SK-N-SH (cell line): ENCODE measurements around the gene CBR1. TPM values are rescaled to one million over a fixed set of nuclear protein-coding genes. Genes with fewer than 3 reads are reported as not detected.

Source experiments
- CTCF ChIA-PET: fragments of 300-600, 350-600 bp; formaldehyde crosslinking; extraction: SDS; loops from one replicate; lab custom pipeline; 2021; lab: Yijun Ruan, JAX
- POLR2A ChIA-PET: fragments of 350-600 bp; sonication (Branson Sonifier 250); formaldehyde crosslinking; extraction: SDS; loops from one replicate; lab custom pipeline; 2020; ENCODE audit warnings: antibody characterized with exemption, inconsistent platforms; lab: Yijun Ruan, JAX
- DNase-seq: peaks from one replicate; pipeline ENCODE4 v3.0.0; 2012
- H2AFZ ChIP-seq: fragments of 200-600 bp; sonication (generic); 2 replicates; pipeline ENCODE4 v1.8.1; 2016; ENCODE audit warnings: antibody characterized with exemption, mild to moderate bottlenecking, low read depth
- H3F3A ChIP-seq: fragments of 200-600 bp; sonication (generic); replicated peaks from 2 replicates; pipeline ENCODE3; 2016; ENCODE audit warnings: antibody characterized with exemption, mild to moderate bottlenecking; ENCODE audit not compliant: insufficient read depth
- H3K27ac ChIP-seq, 2 experiments: fragments of 200-500 bp in 1 of 2; fragments of 200-600 bp in 1 of 2; sonication (Bioruptor generic) in 1 of 2; sonication (generic), shearing (Covaris generic) in 1 of 2; 2 replicates each; pipeline versions ENCODE4 v1.5.1 to v1.6.1; 2014 to 2016; ENCODE audit warnings: low read depth in 2 of 2, inconsistent platforms in 1 of 2, low read length in 1 of 2, mild to moderate bottlenecking in 1 of 2, mixed read lengths in 1 of 2
- H3K27me3 ChIP-seq: fragments of 200-600 bp; sonication (generic), shearing (Covaris generic); 2 replicates; pipeline ENCODE4 v1.6.1; 2016; ENCODE audit warnings: mixed run types; ENCODE audit not compliant: insufficient read depth
- H3K36me3 ChIP-seq, 2 experiments: fragments of 200-500 bp in 1 of 2; fragments of 200-600 bp in 1 of 2; sonication (Bioruptor generic) in 1 of 2; sonication (generic) in 1 of 2; replicated peaks in 1 of 2; 2 replicates each; pipeline versions ENCODE3 to v1.5.1; 2014 to 2016; ENCODE audit warnings: low read length in 1 of 2, mild to moderate bottlenecking in 1 of 2; ENCODE audit not compliant: insufficient read depth in 2 of 2, control insufficient read depth in 1 of 2
- H3K4me1 ChIP-seq, 2 experiments: fragments of 200-500 bp in 1 of 2; fragments of 200-600 bp in 1 of 2; sonication (Bioruptor generic) in 1 of 2; sonication (generic), shearing (Covaris generic) in 1 of 2; 2 replicates each; pipeline versions ENCODE4 v1.5.1 to v1.6.1; 2014 to 2016; ENCODE audit warnings: low read depth in 1 of 2, low read length in 1 of 2, mixed run types in 1 of 2; ENCODE audit not compliant: insufficient read depth in 2 of 2, control insufficient read depth in 1 of 2
- H3K4me2 ChIP-seq: fragments of 200-600 bp; sonication (generic), shearing (Covaris generic); 2 replicates; pipeline ENCODE4 v1.6.1; 2017; ENCODE audit warnings: mixed run types
- H3K4me3 ChIP-seq, 2 experiments: fragments of 200-500 bp in 1 of 2; fragments of 200-600 bp in 1 of 2; sonication (Bioruptor generic) in 1 of 2; sonication (generic), shearing (Covaris generic) in 1 of 2; 2 replicates each; pipeline versions ENCODE4 v1.5.1 to v1.8.1; 2014 to 2016; ENCODE audit warnings: low read depth in 2 of 2, inconsistent platforms in 1 of 2, low read length in 1 of 2, mild to moderate bottlenecking in 1 of 2, mixed read lengths in 1 of 2, moderate library complexity in 1 of 2
- H3K79me2 ChIP-seq: fragments of 200-600 bp; sonication (generic); 2 replicates; pipeline ENCODE4 v1.8.1; 2017; ENCODE audit warnings: mild to moderate bottlenecking; ENCODE audit not compliant: insufficient read depth
- H3K9ac ChIP-seq: fragments of 200-600 bp; sonication (generic); 2 replicates; pipeline ENCODE4 v1.6.1; 2017; ENCODE audit warnings: mixed run types
- H3K9me2 ChIP-seq: fragments of 200-600 bp; sonication (generic); 2 replicates; pipeline ENCODE4 v1.6.1; 2017; ENCODE audit warnings: mixed run types
- H3K9me3 ChIP-seq: fragments of 200-600 bp; sonication (generic); 2 replicates; pipeline ENCODE4 v1.6.1; 2017; ENCODE audit warnings: mixed run types, mild to moderate bottlenecking, moderate library complexity
- H4K20me1 ChIP-seq: fragments of 200-600 bp; sonication (generic); 2 replicates; pipeline ENCODE4 v1.6.1; 2017; ENCODE audit warnings: mild to moderate bottlenecking, mixed run types; ENCODE audit not compliant: insufficient read depth
- CHD2 ChIP-seq: fragments of 150-350 bp; IDR thresholded peaks from 2 replicates; pipeline ENCODE4 v1.6.1; 2018; ENCODE audit warnings: low read length; ENCODE audit not compliant: partially characterized antibody
- CTCF ChIP-seq: fragments of 200-600 bp; sonication (generic); IDR thresholded peaks from 2 replicates; pipeline ENCODE4 v1.6.1; 2017; ENCODE audit warnings: antibody characterized with exemption, mild to moderate bottlenecking, moderate library complexity
- EP300 ChIP-seq, 2 experiments: IDR thresholded peaks; 2 replicates each; pipeline versions ENCODE4 v1.4.0 to v1.6.1; 2012; ENCODE audit warnings: borderline replicate concordance in 1 of 2, low read depth in 1 of 2, low read length in 1 of 2
- EZH2phosphoT487 ChIP-seq: fragments of 200-600 bp; sonication (generic); IDR thresholded peaks from 2 replicates; pipeline ENCODE4 v1.6.1; 2017; ENCODE audit warnings: low read depth, mixed run types, mild to moderate bottlenecking, antibody characterized with exemption, moderate library complexity, borderline replicate concordance
- FOSL2 ChIP-seq: IDR thresholded peaks from 2 replicates; pipeline ENCODE4 v1.4.0; 2012; ENCODE audit warnings: low read depth, mild to moderate bottlenecking, moderate library complexity, borderline replicate concordance
- FOXM1 ChIP-seq: IDR thresholded peaks from 2 replicates; pipeline ENCODE4 v1.4.0; 2012; ENCODE audit warnings: low read depth, mild to moderate bottlenecking
- IRF3 ChIP-seq: fragments of 150-350 bp; IDR thresholded peaks from 2 replicates; pipeline ENCODE4 v1.6.1; 2016; ENCODE audit warnings: mild to moderate bottlenecking, low read depth, low read length
- JUND ChIP-seq: IDR thresholded peaks from 2 replicates; pipeline ENCODE4 v1.4.0; 2012
- MEF2A ChIP-seq: IDR thresholded peaks from 2 replicates; pipeline ENCODE4 v1.4.0; 2012; ENCODE audit warnings: low read depth, borderline replicate concordance
- RAD21 ChIP-seq: IDR thresholded peaks from 2 replicates; pipeline ENCODE4 v1.6.1; 2012; ENCODE audit warnings: mild to moderate bottlenecking, low read length
- REST ChIP-seq: IDR thresholded peaks from 2 replicates; pipeline ENCODE4 v1.6.1; 2012; ENCODE audit warnings: mild to moderate bottlenecking, low read depth, low read length, moderate library complexity
- TAF1 ChIP-seq: IDR thresholded peaks from 2 replicates; pipeline ENCODE4 v1.6.1; 2012; ENCODE audit warnings: low read depth, mild to moderate bottlenecking, low read length, moderate library complexity, borderline replicate concordance
- TCF12 ChIP-seq: IDR thresholded peaks from 2 replicates; pipeline ENCODE4 v1.4.0; 2012
- TEAD4 ChIP-seq: IDR thresholded peaks from 2 replicates; pipeline ENCODE4 v1.4.0; 2012; ENCODE audit warnings: mild to moderate bottlenecking, borderline replicate concordance; ENCODE audit not compliant: insufficient read depth
- USF1 ChIP-seq: IDR thresholded peaks from 2 replicates; pipeline ENCODE4 v1.4.0; 2012; ENCODE audit warnings: low read depth, borderline replicate concordance
- YY1 ChIP-seq: IDR thresholded peaks from 2 replicates; pipeline ENCODE4 v1.4.0; 2012; ENCODE audit warnings: low read depth, mild to moderate bottlenecking
- WGBS: methylation state at CpG from one replicate; pipeline ENCODE4 v1.1.6; 2017; ENCODE audit warnings: low lambda C conversion rate; 5-methylcytosine and 5-hydroxymethylcytosine counted together
- polyA plus RNA-seq, 3 experiments: library from polyadenylated mRNA; depleted of rRNA; stranded (reverse); fragments of >200 nt; gene quantifications; 2 replicates each; pipeline ENCODE4 v1.2.3, GENCODE V29; 2012
- TF ChIP-seq, protein P1 (sequence below): IDR thresholded peaks from 2 replicates; pipeline ENCODE4 v1.4.0; 2012; ENCODE audit warnings: low read depth

Gene CBR1
- polyA plus RNA-seq, 1 of the 3 experiments (the other 2 are of a cell fraction) = 136 TPM

- H2AFZ ChIP-seq = no peak overlapping the region
- DNase-seq = no peak
- H3K27me3 ChIP-seq = no peaks in the 10 kb centered on the region
- no peaks in the 10 kb centered on the region; the same call in 1 of the 2 replicates for H3K79me2 ChIP-seq
- ChIA-PET POLR2A (no interaction called here), CTCF (interaction anchor here (1.1 to 1.7 kb wide), 2 partner anchors 21 to 74 kb away, joined by 3 to 4 read pairs; partner anchors contain the start of gene SETD4)
- peaks cover 0 to 25% of the 10 kb centered on the region in 2 experiments; a peak in 2 of 4 replicates for H3K4me1 ChIP-seq
- H3K9ac ChIP-seq = no peak overlapping the region
- no peaks in the 10 kb centered on the region for H3K9me3 ChIP-seq
- no peaks in the 10 kb centered on the region for H4K20me1 ChIP-seq
- no peaks in the 10 kb centered on the region for H3F3A ChIP-seq
- 95% methylated on average over 17 of the region's 17 CpGs for WGBS
- no peak overlapping the region for H3K4me2 ChIP-seq
- TF ChIP-seq YY1 (no peak), USF1 (no peak), TCF12 (no peak), EP300 (IDR thresholded peaks at IDR 0.05; ENCODE audit: borderline replicate concordance in 1 of 2, low read depth in 1 of 2, low read length in 1 of 2) (no peak), FOSL2 (no peak), FOXM1 (no peak), CTCF (no peak), CHD2 (no peak), EZH2phosphoT487 (no peak), JUND (no peak), TAF1 (no peak), MEF2A (no peak), REST (no peak), TEAD4 (no peak), IRF3 (no peak), RAD21 (no peak)
- TF ChIP-seq, protein P1, sequence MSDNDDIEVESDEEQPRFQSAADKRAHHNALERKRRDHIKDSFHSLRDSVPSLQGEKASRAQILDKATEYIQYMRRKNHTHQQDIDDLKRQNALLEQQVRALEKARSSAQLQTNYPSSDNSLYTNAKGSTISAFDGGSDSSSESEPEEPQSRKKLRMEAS = no peak
- H3K27ac ChIP-seq = no peak overlapping the region
- no peaks in the 10 kb centered on the region for H3K9me2 ChIP-seq
- H3K36me3 ChIP-seq = peaks cover 55 to 76% of the 10 kb centered on the region in 2 experiments
- no peak overlapping the region for H3K4me3 ChIP-seq
These were observed 30.9 kb upstream of the CBR1 start for GRCh38 chr21:36038701-36039497.
